HG02610 (cell line): ENCODE data around the gene MYOZ3.

Experiments
- ATAC-seq: cut with Tn5 transposase; IDR thresholded peaks from one replicate; pipeline ENCODE4 v1.9.1; 2021; ENCODE audit warnings: mild to moderate bottlenecking, moderate library complexity; ENCODE audit not compliant: unreplicated experiment

The MYOZ3 gene, protein sequence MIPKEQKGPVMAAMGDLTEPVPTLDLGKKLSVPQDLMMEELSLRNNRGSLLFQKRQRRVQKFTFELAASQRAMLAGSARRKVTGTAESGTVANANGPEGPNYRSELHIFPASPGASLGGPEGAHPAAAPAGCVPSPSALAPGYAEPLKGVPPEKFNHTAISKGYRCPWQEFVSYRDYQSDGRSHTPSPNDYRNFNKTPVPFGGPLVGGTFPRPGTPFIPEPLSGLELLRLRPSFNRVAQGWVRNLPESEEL

DNA sequence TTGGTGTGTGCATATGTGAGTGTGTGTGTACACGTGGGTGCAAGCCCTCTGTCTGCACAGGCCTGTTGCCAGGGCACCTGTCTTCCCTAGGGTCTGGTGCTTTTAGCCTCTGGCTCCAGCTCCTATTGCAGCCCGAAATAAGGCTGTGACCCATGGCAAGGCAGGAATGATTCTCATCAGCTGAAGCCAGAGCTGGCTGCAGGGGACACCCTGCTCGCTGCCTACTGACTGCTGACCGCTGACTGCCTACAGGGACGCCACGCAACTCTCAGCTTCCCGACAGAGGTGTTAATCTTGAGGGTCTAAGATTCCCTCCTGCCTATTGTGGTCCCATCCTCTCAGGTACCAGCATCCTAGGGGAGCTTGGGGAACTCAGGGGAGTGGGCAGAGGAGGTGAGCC, at the start of gene MYOZ3:
MYOZ3 (plus strand) TSS at position 166 of the 400 bp plus-strand sequence. CDS start 1,691 bp downstream, outside the sequence.
- no peak for ATAC-seq

DNA sequence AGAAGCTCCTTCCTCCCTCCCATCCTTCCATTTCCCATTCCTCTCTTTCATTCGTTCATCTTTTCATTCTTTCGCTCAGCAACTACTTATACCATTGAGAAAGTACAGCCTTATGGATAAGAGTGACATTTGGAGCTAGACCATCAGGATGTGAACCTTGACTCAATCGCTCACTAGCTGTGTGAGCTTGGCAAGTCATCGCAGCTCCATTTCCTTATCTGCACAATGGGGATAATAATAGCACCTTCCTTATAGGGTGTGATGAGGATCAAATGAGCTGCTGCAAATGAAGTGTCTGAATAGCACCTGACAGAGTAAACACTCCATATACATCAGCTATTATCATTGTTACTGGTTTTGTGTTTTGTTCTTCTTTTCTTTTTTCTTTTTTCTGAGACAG, 48.6 kb upstream of the MYOZ3 start:
- no peak for ATAC-seq

DNA sequence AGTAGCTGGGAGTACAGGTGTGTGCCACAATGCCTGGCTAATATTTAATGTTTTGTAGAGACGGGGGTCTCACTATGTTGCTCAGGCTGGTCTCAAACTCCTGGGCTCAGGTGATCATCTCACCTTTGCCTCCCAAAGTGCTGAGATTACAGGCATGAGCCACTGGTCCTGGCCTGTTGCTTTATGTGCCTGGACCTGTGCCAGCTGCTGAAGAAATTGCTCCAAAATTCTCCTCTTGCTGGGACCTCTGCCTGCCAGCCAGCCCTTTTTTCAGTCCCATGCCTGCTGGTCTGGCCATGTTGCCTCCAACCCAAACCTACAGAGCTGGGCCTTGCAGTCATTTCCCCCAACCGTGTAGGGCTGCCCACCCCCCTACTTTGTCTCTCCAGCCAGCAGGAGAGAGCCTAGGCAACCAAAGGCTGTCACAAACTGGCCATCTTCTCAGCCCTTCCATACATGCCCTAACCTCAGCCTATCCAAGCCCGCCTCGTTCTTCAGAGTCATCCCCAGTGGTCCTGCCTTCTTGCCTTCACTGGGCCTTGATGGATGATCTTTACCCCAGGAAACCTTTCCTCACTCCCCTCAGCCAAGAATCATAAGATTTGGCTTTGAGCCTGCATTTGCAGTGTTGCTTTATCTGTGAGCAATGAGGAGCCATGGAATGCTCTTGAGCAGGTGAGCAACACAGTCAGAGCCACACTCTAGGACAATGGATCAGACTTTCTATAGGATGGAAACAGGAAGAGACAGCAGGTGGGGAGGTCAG, 48.0 kb upstream of the MYOZ3 start:
- no peak for ATAC-seq

DNA sequence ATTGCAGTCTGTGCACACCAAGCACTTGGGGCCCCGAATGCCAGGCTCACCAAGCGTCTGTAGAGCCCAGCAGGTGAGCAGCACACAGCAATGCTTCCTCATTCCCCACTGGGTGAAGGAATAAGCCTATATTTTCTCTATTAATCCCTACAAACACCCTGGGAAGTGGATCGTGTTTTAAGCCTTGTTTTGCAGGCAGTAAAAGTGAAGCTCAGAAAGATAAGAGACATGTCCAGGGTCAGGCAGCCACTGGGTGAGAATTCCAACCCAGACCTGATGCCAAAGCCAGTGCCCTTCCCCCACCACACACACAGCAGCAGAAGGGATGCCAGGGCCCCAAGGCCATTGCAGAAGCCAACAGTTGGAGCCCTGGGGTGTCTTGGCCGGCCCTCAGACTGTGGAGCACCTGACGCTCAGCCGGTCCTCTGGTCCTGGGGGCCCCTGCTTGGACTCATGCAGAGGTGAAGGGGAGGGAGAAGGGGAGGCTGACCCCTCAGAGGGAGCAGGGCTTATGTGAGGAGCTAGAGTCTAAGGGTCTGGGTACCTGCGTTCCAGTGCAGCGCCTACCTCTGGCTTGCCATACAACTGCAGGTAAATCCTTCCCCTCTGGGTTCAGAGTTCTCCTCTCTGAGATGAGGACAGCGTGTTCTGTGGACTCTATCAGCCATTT, 46.9 kb upstream of the MYOZ3 start:
- no peak for ATAC-seq

DNA sequence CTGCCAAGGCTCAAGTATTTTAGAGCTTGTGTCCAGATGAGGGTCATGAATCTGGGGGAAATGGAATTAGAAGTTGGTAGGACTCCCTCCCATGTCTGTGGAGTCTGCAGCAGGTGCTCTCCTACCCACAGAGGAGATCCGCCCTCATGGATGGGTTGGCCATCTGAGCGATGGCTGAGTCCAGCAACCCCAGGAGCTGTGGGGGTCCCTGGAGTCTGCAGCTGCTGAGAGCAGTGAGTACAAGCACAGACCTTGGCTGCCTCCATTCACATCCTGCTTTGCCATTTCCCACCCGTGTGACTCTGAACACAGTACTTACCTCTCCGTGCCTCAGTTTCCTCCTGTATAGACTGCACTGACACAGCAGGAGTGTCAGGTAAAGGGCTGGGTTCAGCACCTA, 46.4 kb upstream of the MYOZ3 start:
- ATAC-seq, result no peak

DNA sequence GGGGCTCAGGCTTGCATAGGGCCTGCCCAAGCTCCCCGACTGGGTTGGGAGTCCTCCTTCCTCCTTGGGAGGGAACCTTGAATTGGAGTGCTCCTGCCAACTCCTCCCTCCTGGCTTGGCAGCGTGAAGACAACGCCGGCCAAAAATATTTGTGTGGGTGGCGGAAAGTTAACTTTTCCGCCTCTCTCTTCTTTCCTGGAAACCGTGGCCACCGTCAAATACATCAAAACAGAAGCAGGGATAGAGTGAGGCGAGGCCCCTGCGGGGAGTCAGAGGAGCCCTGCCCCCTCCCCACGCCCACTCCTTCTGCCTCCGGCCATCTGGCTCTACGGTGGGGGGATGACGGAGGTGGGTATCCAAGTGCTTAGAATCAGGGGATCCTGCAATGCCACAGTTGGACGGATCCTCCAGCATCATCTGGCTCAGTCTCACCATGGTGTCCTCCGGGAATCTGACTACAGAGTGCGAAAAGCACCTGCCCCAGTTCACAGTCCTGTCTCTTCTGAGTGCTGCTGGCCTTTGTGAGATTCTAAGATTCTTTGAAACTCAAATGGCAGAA, 45.8 kb upstream of the MYOZ3 start:
- no peak for ATAC-seq

DNA sequence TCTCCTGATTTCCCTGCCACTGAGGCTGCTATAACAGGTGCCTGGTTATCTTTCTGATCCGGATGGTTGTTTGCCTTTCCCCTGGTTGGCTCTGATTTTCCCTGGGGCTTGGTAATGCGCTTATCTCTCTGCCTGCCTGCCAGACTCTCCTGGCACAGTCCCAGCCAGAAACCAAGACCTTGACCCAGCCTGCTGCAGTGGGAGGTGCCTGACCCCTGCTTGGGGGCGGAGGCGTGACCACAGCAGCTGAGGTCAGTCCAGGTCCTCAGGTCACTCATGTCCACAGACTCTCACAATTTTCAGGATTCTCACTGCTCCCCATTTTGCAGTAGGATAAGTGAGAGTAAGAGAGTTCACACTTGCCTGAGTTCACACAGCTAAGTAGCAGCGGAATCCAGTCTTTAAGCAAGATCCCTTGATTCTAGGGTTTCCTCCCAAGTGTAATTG, 45.0 kb upstream of the MYOZ3 start:
- no peak for ATAC-seq

DNA sequence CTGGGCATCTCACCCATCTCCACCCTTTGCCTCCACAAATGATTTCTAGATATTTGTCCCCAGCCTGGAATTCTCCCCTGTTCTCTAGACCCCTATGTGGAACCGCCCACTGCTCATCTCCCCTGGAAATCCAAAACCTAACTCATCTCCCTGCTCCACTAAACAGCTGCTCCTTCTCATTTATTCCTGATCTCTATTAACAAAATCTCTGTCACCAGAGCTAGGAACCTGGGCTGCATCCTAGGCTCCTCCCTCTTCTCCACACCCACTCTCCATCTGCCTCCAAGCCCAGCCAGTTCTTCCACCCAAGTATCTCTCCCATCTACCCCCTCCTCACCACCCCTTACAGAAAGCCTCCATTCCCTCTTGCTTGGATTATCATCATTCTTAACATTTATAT, 44.5 kb upstream of the MYOZ3 start:
- ATAC-seq, result no peak

DNA sequence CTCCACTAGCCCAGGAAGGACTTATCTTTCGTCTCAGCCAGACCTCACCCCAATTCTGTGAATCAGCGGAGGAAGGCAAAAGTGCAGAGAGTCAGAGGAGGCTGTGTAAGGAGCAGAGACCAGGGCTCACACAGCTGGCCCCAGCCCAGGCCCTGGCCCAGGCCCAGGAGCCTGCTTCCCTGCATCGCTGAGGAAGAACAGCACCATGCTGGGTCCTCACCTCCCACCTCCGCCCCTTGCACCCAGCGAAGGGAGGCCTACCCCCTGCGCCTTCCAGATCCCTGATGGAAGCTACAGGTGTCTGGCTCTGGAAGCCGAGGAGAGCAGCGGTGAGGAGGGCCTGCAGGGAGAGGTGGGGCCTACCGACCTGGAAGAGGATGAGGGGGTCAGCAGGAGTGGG, 42.9 kb upstream of the MYOZ3 start:
- no peak for ATAC-seq

DNA sequence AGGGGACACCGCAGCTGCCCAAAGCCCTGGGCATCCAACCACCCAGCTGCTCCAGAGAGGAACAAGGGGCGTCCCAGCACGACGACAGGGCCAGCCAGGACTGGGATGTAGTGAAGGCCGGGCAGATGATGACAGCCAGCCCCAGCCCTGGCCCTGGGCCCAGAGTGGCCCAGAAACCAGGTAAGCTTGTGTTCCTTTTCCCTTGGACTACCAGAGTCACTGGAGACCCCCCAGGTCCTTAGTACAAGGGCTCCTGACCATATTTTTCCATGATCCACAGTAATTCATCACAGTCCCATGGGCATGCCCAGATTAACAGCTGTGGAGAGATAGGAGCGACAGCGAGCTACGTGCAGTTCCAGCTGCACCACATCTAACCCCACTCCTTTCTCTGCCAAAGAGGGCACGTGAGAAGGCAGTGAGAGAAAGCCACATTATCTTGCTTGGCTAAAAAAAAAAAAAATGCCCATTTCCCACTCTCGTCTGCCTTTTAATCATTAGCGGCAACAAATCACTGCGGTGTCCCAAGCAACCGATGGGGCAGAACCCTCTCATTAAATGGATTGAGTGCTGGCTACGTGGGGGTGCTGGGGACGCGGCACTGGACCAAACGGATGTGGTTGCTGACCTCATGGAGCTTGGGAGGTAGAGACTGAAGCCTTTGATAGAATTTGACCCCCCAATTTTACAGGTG, 42.3 kb upstream of the MYOZ3 start:
- ATAC-seq, result no peak

DNA sequence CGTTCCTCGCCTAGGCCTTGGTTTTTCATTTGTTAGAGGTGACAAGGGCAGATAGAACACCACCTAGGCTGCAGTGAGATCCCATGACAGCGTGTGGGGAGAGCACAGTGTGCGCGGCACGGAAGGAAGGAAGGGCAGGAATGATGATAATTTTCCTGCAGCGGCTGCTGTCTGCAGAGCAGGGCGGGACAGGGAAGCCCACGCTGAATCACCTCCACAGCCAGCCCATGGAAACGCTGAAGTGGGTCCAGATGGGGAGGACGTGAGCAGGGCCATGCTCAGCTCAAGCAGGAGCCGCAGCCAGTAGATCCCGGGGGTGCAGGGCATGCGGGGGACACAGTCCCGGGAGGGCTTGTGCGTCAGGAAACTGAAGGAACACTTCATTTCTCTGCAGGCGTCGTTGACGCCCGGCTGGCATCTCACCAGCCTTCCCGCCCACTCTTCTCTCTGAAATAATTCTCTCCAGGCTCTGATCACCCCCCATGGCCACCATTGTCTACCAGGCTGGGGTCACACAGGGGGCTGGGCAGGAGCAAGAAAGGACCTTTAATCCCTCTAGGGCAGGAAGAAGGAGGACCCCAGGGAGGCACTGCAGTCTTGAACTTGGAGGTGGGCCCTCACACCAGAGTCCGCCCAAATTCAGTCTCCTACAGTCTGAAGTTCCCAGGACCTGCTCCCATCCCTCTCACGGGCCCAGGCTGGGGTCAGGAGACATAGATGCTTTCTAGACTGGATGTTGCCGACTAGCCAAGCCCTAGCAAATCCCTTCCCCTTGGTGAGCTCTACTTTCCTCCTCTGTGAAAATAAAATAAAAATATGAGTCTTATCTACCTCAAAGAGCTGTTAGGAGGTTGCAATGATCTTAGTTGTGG, 41.5 kb upstream of the MYOZ3 start:
- ATAC-seq, result no peak

DNA sequence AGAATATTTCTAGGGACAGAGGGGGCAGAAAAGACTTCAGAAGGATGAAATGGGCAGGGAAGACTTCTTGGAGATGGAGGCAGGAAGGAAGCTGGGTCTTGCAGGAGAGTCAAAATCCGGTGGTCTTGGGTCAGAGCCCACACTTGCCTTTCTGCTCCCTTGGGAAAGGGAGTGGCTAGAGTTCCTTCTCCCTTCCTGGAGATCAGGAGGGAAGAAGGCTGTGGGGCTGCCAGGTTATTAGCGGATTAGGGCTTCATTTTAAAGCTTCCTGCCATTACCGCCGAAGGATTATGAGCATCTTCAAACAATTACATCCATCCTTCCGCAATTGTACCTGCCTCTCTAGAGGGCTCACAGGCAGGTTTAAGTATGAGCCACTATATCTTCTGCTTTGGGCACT, 39.8 kb upstream of the MYOZ3 start:
- no peak for ATAC-seq

DNA sequence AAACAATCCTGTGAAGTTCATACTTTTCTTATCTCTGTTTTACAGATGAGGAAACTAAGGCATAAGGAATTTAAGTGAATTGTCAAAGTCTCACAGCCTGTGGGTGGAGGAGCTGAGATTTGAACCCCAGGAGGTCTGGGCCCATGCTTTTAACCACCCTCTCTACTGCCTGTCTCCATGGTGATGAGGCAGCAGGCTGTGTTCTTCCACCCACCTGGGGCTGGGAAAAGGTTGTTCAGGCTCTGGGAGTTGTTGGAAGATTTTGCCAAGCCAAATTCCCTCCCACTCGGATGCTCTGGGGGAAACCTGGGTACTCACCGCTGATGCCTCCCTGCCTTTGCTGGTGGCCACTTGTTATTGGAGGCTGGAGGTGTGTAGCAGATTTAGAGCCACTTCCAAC, 38.9 kb upstream of the MYOZ3 start:
- no peak for ATAC-seq

DNA sequence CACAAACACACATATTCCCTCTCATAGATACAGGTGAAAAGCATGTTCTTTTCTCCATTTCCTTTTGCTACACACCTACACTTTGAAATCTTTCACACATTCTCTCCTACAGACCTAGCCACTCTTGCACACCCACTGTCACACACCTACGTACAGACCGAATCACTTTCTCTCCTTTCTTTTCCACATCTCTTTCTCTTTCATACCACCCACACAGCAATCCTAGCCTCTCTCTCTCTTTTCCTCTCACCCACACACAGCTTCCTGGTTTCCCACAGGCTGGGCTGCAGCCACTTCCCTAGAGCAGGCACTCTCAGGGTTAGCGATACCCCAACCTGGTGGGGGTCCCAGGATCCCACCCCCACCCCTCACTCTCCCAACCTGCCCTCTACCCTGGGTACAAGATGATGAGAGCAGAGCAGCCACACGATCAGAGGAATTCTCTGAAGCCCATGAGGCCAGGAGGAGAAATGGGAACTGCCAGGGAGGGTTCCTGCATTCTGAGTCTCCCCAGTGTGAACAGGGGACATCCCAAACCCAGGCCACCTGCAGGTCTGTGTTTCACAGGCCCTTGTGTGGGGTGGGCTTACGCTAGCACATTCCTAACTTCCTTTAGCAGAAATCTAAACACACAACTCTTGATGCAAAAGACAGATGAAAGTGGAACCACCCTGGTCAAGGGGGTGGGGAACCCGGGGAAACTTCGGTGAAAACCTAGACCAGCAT, 37.7 kb upstream of the MYOZ3 start:
- peak; percentile 25 for ATAC-seq

DNA sequence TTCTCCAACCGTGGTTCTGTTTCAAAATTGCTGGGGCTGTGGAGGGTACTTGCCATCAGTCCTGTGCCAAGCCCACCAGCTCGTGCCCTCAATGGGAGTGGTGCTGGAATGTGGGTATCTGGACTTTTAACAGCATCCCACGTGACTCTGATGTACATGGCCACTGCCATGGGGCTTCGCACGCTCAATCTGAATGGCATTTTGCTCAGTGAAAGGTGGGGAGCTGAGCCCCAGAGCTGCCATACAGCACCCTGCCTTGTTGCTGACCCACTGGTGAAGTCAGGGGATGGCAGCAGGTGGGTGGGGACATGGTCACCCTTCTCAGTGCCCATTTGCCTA, 37.2 kb upstream of the MYOZ3 start:
- ATAC-seq, result no peak

DNA sequence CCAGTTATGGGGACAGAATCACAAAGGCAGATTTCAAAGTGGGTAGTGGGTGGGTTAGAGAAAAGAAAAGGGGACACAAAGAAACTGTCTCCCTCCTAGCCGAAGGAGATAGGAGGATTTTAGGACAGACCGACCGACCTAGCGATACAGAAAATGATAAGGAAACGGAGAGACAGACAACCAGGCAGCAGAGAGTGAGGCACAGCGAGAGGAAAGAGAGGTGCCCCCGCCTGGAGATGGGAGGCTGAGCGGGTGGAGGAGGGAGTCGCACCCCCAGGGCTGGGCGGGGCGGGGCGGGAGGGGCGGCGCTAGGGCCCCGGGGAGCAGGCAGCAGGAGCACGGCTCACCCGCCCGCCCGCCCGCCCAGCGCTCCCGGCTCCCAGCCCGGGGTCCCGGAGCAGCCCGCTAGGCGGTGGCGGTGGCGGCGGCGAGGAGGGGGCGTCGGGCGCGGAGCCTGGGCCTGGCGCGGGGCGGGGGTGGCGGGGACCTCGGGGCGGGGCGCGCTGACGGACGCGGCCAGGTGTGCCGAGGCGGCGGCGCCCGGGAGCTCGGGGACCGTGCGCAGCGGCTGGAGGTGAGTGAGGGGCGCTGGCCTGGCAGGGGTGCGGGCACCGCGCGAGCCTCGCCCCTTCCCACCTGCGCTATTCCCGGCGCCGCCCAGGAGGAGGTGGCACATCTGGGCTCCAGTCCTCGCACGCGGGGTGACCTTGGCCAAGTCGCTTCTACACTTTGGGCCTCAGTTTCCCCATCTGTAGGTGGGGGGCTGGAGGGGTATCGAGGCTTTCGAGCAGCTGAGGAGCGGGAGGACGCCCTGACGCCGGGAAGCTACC, 36.5 kb upstream of the MYOZ3 start:
- no peak for ATAC-seq

DNA sequence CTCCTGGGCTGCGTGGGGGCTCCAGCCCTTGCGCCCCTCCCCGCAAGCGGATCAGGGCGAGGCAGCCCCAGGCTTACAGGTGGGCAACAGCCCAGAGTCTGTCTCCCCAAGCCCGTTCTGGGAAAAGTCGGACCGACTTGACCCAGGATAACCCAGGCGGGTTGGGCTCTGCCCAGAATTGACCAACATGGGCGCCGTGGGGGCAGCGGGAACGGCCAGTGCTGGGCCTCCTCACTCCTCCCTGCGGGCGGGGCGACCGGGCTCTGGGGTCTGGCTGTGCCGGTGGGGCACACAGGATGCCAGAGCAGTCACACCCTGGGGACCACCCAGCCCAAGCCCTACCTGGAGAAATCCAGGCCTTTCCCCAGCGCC, 35.9 kb upstream of the MYOZ3 start:
- ATAC-seq, result no peak

DNA sequence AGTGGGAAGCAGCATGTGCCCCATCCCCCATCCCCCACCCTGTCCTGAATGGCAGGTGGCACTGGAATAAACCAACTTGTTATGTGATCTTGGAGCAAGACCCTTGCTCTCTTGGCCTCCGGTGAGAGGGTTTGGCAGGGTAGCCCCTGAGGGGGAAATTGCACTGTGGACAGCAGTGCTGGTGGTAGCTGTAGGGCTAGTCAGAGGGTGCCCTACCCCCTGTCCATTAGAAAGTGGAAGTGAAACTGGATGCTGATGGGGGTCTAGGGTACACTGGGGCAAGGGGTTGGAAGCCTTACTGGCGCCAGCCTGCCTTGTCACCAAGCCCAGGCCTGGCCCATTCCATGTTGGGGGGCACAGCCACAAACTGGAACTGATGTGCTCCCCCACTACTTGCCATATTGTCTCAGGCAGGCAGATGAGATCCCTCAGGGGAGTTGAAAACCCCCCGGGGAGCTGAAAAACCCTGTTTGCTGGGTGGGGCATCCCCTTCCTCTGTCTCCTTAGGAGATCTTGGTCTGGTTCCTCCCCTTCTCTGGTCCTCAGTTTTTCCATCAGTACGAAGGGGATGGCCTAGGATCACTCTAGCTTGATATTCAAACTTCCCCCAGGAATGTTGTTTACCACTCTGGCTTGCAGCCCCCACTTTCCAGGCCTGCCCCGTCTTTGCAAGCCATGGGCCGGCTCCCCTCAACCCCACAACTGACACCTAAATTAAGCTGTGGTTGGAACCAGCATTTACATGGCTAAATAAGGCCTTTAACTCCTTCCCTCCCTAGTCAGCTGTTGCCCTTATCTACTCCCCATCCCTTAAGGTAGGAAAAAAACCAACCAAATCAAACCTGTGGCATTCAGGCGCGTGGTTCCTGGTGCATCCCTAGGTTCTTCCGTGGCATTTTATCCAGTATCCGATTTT, 35.0 kb upstream of the MYOZ3 start:
- ATAC-seq, result peak; percentile 61
